OCI-LY3 (cell line): ENCODE measurements around the gene BORA.
A peak's percentile ranks its signal among the peaks of the same experiment; 100 is the strongest.
"Not testable (repeated sequence)": the region's sequence is repeated elsewhere in the genome, so short reads cannot be mapped to it uniquely, and the experiment has no call there.

Experiments used
- H2AFZ ChIP-seq: fragments of 200-600, 300-600 bp; shearing (Covaris generic); 2 replicates; pipeline ENCODE4 v1.6.0; 2014; ENCODE audit warnings: antibody characterized with exemption, low read depth, low read length
- H3K27ac ChIP-seq: fragments of 200-600, 300-600 bp; sonication (generic); 2 replicates; pipeline ENCODE4 v1.5.1; 2014; ENCODE audit warnings: mild to moderate bottlenecking, low read length, moderate library complexity, mixed read lengths
- H3K27me3 ChIP-seq: fragments of 200-600, 300-600 bp; sonication (generic); 2 replicates; pipeline ENCODE4 v1.6.1; 2014; ENCODE audit warnings: low read depth, low read length, mixed read lengths
- H3K36me3 ChIP-seq: fragments of 200-600, 300-600 bp; sonication (generic); replicated peaks from 2 replicates; pipeline ENCODE3; 2014; ENCODE audit warnings: low read depth, low read length, mixed read lengths
- H3K4me1 ChIP-seq: fragments of 300-600, 200-600 bp; sonication (generic); 2 replicates; pipeline ENCODE4 v1.6.1; 2014; ENCODE audit warnings: low read length, mixed read lengths
- H3K4me2 ChIP-seq: fragments of 200-600, 300-600 bp; sonication (generic); 2 replicates; pipeline ENCODE4 v1.6.1; 2014; ENCODE audit warnings: low read length, mixed read lengths
- H3K4me3 ChIP-seq: fragments of 300-600, 200-600 bp; sonication (generic); 2 replicates; pipeline ENCODE4 v1.5.1; 2014; ENCODE audit warnings: antibody characterized with exemption, mild to moderate bottlenecking, low read length, moderate library complexity
- H3K79me2 ChIP-seq: fragments of 300-600, 200-600 bp; shearing (Covaris generic); 2 replicates; pipeline ENCODE4 v1.6.1; 2014; ENCODE audit warnings: mild to moderate bottlenecking, low read length, mixed read lengths
- H3K9ac ChIP-seq: fragments of 300-600, 200-600 bp; shearing (Covaris generic); 2 replicates; pipeline ENCODE4 v1.6.0; 2014; ENCODE audit warnings: mild to moderate bottlenecking, low read length, moderate library complexity
- H3K9me3 ChIP-seq: fragments of 200-600, 300-600 bp; shearing (Covaris generic); 2 replicates; pipeline ENCODE4 v1.6.1; 2014; ENCODE audit warnings: low read length, mixed read lengths; ENCODE audit not compliant: insufficient read depth
- H4K20me1 ChIP-seq: fragments of 200-600, 300-600 bp; sonication (generic); 2 replicates; pipeline ENCODE4 v1.6.1; 2016; ENCODE audit warnings: low read length, mixed read lengths; ENCODE audit not compliant: insufficient read depth
- EZH2phosphoT487 ChIP-seq: fragments of 200-600 bp; shearing (Covaris generic); IDR thresholded peaks from 2 replicates; pipeline ENCODE4 v1.6.1; 2018; ENCODE audit warnings: antibody characterized with exemption, mixed run types, low read depth
- TF ChIP-seq, protein P1 (sequence below): fragments of 200-600, 300-600 bp; sonication (generic); IDR thresholded peaks from 2 replicates; pipeline ENCODE4 v1.5.1; 2014; ENCODE audit warnings: antibody characterized with exemption, low read length, low read depth

Gene BORA

GRCh38 chr13:72782717-72783116 lies 55.0 kb downstream of the BORA start:
- Histone ChIP-seq H3K9ac (peak overlapping the region; percentile 89), H2AFZ (peak overlapping the region; percentile 62; the same call in 1 of the 2 replicates), H4K20me1 (peaks cover 4% of the 10 kb centered on the region; the same call in 1 of the 2 replicates), H3K4me1 (peaks cover 22% of the 10 kb centered on the region), H3K9me3 (no peaks in the 10 kb centered on the region), H3K79me2 (peaks cover 97% of the 10 kb centered on the region), H3K4me2 (peak overlapping the region; percentile 93), H3K4me3 (peak overlapping the region; percentile 92), H3K27me3 (no peaks in the 10 kb centered on the region), H3K27ac (peak overlapping the region; percentile 77; the same call in 1 of the 2 replicates), H3K36me3 (peaks cover 24% of the 10 kb centered on the region)
- no peak for TF ChIP-seq EZH2phosphoT487
- TF ChIP-seq, protein P1, sequence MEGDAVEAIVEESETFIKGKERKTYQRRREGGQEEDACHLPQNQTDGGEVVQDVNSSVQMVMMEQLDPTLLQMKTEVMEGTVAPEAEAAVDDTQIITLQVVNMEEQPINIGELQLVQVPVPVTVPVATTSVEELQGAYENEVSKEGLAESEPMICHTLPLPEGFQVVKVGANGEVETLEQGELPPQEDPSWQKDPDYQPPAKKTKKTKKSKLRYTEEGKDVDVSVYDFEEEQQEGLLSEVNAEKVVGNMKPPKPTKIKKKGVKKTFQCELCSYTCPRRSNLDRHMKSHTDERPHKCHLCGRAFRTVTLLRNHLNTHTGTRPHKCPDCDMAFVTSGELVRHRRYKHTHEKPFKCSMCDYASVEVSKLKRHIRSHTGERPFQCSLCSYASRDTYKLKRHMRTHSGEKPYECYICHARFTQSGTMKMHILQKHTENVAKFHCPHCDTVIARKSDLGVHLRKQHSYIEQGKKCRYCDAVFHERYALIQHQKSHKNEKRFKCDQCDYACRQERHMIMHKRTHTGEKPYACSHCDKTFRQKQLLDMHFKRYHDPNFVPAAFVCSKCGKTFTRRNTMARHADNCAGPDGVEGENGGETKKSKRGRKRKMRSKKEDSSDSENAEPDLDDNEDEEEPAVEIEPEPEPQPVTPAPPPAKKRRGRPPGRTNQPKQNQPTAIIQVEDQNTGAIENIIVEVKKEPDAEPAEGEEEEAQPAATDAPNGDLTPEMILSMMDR = no peak

DNA sequence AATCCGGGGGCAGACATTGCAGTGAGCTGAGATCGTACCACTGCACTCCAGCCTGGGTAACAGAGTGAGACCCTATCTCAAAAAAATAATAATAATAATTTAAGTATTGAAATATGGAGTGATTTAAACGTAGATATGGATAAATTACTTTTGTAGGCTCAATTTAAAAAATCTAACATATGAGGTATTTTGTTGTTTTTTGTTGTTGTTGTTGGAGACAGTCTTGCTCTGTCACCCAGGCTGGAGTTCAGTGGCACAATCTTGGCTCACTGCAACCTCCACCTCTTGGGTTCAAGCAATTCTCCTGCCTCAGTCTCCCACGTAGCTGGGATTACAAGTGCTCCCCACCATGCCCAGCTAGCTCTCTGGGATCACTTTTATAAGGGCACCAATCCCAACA lies 57.0 kb downstream of the BORA start:
- H3K27me3 ChIP-seq, H3K4me2 ChIP-seq, H3K27ac ChIP-seq, H3K9ac ChIP-seq, H2AFZ ChIP-seq, H4K20me1 ChIP-seq, H3K9me3 ChIP-seq, H3K4me3 ChIP-seq: not testable (repeated sequence)
- Histone ChIP-seq H3K36me3 (peaks cover 22% of the 10 kb centered on the region), H3K4me1 (peaks cover 18% of the 10 kb centered on the region), H3K79me2 (peaks cover 97% of the 10 kb centered on the region)

DNA sequence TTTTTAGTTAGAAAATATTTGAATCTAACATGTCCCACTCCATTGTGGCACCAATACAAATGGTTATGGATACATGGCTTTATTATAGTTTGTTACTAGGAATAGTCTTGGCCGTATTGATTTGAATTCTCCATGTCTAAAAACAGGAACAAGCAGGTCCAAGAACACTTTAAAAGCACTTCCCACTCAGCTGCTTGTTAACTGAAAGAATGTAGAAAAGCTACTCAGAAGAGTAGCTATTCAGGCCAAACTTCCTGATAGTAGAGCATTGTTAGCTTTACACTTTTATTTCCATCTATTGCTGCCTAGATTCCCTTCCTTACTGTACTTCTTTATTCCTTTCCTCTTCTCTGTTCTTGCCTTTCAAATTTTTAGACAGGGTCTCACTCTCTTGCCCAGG lies 61.1 kb downstream of the BORA start:
- H3K4me1 ChIP-seq = peaks cover under 1% of the 10 kb centered on the region; the same call in 1 of the 2 replicates
- no peak overlapping the region for H3K4me3 ChIP-seq
- peaks cover 68% of the 10 kb centered on the region for H3K79me2 ChIP-seq
- peaks cover 45% of the 10 kb centered on the region for H3K36me3 ChIP-seq
- no peak overlapping the region for H3K9ac ChIP-seq
- H3K4me2 ChIP-seq = no peak overlapping the region
- TF ChIP-seq EZH2phosphoT487 = no peak
- TF ChIP-seq, protein P1 = no peak
- H3K27ac ChIP-seq = no peak overlapping the region
- no peak overlapping the region for H2AFZ ChIP-seq
- H4K20me1 ChIP-seq = 0 out of 2 replicates have a peak, but pooled peaks cover 3% of the 10 kb centered on the region
- no peaks in the 10 kb centered on the region for H3K27me3 ChIP-seq
- no peaks in the 10 kb centered on the region for H3K9me3 ChIP-seq

- H3K27ac ChIP-seq = no peak overlapping the region
- H3K36me3 ChIP-seq = peaks cover 57% of the 10 kb centered on the region
- peaks cover 32% of the 10 kb centered on the region for H3K79me2 ChIP-seq
Observed at GRCh38 chr13:72792640-72793039, 64.9 kb downstream of the BORA start.

More at GRCh38 chr13:72792640-72793039, 64.9 kb downstream of the BORA start:
- TF ChIP-seq EZH2phosphoT487 = no peak
- TF ChIP-seq, protein P1 = no peak
- no peaks in the 10 kb centered on the region for H3K9me3 ChIP-seq
- H3K27me3 ChIP-seq = no peaks in the 10 kb centered on the region
- H3K9ac ChIP-seq = no peak overlapping the region
- no peak overlapping the region for H3K4me2 ChIP-seq
- no peak overlapping the region for H2AFZ ChIP-seq
- H4K20me1 ChIP-seq = 0 out of 2 replicates have a peak, but pooled peaks cover 3% of the 10 kb centered on the region
- no peak overlapping the region for H3K4me3 ChIP-seq
- no peaks in the 10 kb centered on the region for H3K4me1 ChIP-seq
